NCI-H526 treated with DMSO at 0.1 percent for 48 hours (cell line): ENCODE data around the gene PEAK3.

Experiments
- DNase-seq: peaks from one replicate; lab custom pipeline; 2025; lab: John Stamatoyannopoulos, UW

PEAK3 gene

GRCh38 chr19:2249880-2250765 lies 31.9 kb downstream of the PEAK3 start:
- no peak for DNase-seq

GRCh38 chr19:2249010-2249866 lies 32.7 kb downstream of the PEAK3 start, which contains the start of gene AMH:
Gene AMH (plus strand): TSS chr19:2249323. CDS start chr19:2249333, 10 bp downstream.
- no peak for DNase-seq

GRCh38 chr19:2248136-2249009 lies 33.6 kb downstream of the PEAK3 start:
- no peak for DNase-seq

- DNase-seq: no peak
Observed at GRCh38 chr19:2247433-2248101, 34.4 kb downstream of the PEAK3 start.

GRCh38 chr19:2246801-2247361 lies 35.1 kb downstream of the PEAK3 start:
- DNase-seq: no peak

- DNase-seq: no peak
Observed at GRCh38 chr19:2246014-2246620, 35.9 kb downstream of the PEAK3 start.

GRCh38 chr19:2245273-2245672 lies 36.7 kb downstream of the PEAK3 start:
- no peak for DNase-seq

- DNase-seq: no peak
Observed at GRCh38 chr19:2244486-2244885, 37.5 kb downstream of the PEAK3 start.

- no peak for DNase-seq
Observed at GRCh38 chr19:2244125-2244411, 37.9 kb downstream of the PEAK3 start.

GRCh38 chr19:2243274-2244124 lies 38.5 kb downstream of the PEAK3 start:
- DNase-seq: no peak

- no peak for DNase-seq
Observed at GRCh38 chr19:2242816-2243215, 39.2 kb downstream of the PEAK3 start.

GRCh38 chr19:2242092-2242537 lies 39.9 kb downstream of the PEAK3 start:
- DNase-seq: no peak

- no peak for DNase-seq
Observed at GRCh38 chr19:2240881-2241760, 40.9 kb downstream of the PEAK3 start.

GRCh38 chr19:2239771-2240770 lies 41.9 kb downstream of the PEAK3 start:
- no peak for DNase-seq

- no peak for DNase-seq
Observed at GRCh38 chr19:2239173-2239572, 42.8 kb downstream of the PEAK3 start.

- no peak for DNase-seq
Observed at GRCh38 chr19:2237869-2238153, 44.2 kb downstream of the PEAK3 start.

GRCh38 chr19:2237051-2237868 lies 44.7 kb downstream of the PEAK3 start:
- no peak for DNase-seq
